T-cell (primary cell): ENCODE results near the gene MSLN. TPM values are rescaled to one million over a fixed set of nuclear protein-coding genes. Genes with fewer than 3 reads are reported as not detected.
A peak's percentile ranks its signal among the peaks of the same experiment; 100 is the strongest.

ENCODE experiments used
- ATAC-seq, 4 experiments: fragments of 200-7000 bp in 3 of 4; fragments of 150-1000 bp in 1 of 4; cut with Tn5 transposase; replicated peaks in 1 of 4; 1 replicate in 3 of 4; 2 replicates in 1 of 4; pipeline ENCODE4 v1.10.0; 2021; ENCODE audit warnings: moderate library complexity in 3 of 4, mild to moderate bottlenecking in 2 of 4, moderate number of reproducible peaks in 1 of 4
- CTCF ChIA-PET, 2 donors: fragments of 300-600 bp; sonication (Branson Sonifier 250); formaldehyde crosslinking; loops; one replicate each; lab custom pipeline; 2022; ENCODE audit warnings: antibody characterized with exemption in 2 of 2; lab: Charles Lee
- POLR2A ChIA-PET, 2 donors: fragments of 300-600 bp; sonication (Branson Sonifier 250); formaldehyde crosslinking; loops; one replicate each; lab custom pipeline; 2022; ENCODE audit warnings: antibody characterized with exemption in 2 of 2; lab: Charles Lee
- DNase-seq, 35 experiments: peaks; one replicate each; pipeline versions ENCODE4 v3.0.0 to v3.0.0-alpha.2; 2013 to 2023
- H3K27ac ChIP-seq: one replicate; pipeline ENCODE4 v1.5.1; 2013; ENCODE audit warnings: low read length
- H3K27me3 ChIP-seq, 2 experiments: replicated peaks in 1 of 2; 1 replicate in 1 of 2; 2 replicates in 1 of 2; pipeline versions ENCODE4 v1.6.1 to v1.7.0; 2013; ENCODE audit warnings: low read length in 1 of 2, mixed read lengths in 1 of 2; ENCODE audit not compliant: control insufficient read depth in 2 of 2, insufficient read depth in 2 of 2; ENCODE audit errors: extremely low read depth in 1 of 2
- H3K36me3 ChIP-seq, 2 donors: 1 replicate in 1 of 2; 2 replicates in 1 of 2; pipeline versions ENCODE4 v1.6.1 to v1.7.0; 2013; ENCODE audit warnings: low read length in 1 of 2; ENCODE audit not compliant: control insufficient read depth in 2 of 2, insufficient read depth in 1 of 2; ENCODE audit errors: extremely low read depth in 1 of 2
- H3K4me1 ChIP-seq, 2 experiments: 1 replicate in 1 of 2; 2 replicates in 1 of 2; pipeline versions ENCODE4 v1.6.1 to v1.7.0; 2013; ENCODE audit warnings: low read length in 2 of 2, mixed read lengths in 1 of 2; ENCODE audit not compliant: insufficient read depth in 2 of 2, control insufficient read depth in 1 of 2; ENCODE audit errors: extremely low read depth in 1 of 2
- H3K4me3 ChIP-seq, 2 donors: 1 replicate in 1 of 2; 2 replicates in 1 of 2; pipeline versions ENCODE4 v1.5.1 to v1.7.0; 2013; ENCODE audit warnings: mild to moderate bottlenecking in 2 of 2, low read length in 1 of 2, moderate library complexity in 1 of 2; ENCODE audit not compliant: control insufficient read depth in 1 of 2; ENCODE audit errors: extremely low read depth in 1 of 2
- H3K9me3 ChIP-seq: 2 replicates; pipeline ENCODE4 v1.7.0; 2013
- H3K27ac Mint-ChIP-seq, 2 donors: one replicate each; pipeline ENCODE4 v1.8.0; 2020 to 2021; ENCODE audit warnings: mild to moderate bottlenecking in 2 of 2, mixed read lengths in 2 of 2
- H3K27me3 Mint-ChIP-seq, 2 donors: one replicate each; pipeline ENCODE4 v1.8.0; 2021 to 2022; ENCODE audit warnings: mixed read lengths in 2 of 2
- H3K36me3 Mint-ChIP-seq: one replicate; pipeline ENCODE4 v1.8.0; 2021; ENCODE audit warnings: mixed read lengths
- H3K4me1 Mint-ChIP-seq, 3 donors: one replicate each; pipeline ENCODE4 v1.8.0; 2020 to 2022; ENCODE audit warnings: mixed read lengths in 3 of 3, mild to moderate bottlenecking in 1 of 3
- H3K4me3 Mint-ChIP-seq, 3 donors: one replicate each; pipeline ENCODE4 v1.8.0; 2020 to 2022; ENCODE audit warnings: mild to moderate bottlenecking in 3 of 3, mixed read lengths in 3 of 3, moderate library complexity in 3 of 3
- H3K9me3 Mint-ChIP-seq, 3 donors: one replicate each; pipeline ENCODE4 v1.8.0; 2020 to 2022; ENCODE audit warnings: mixed read lengths in 3 of 3
- WGBS: methylation state at CpG from one replicate; pipeline ENCODE4 v1.1.5; 2013; ENCODE audit warnings: missing lambda C conversion rate; ENCODE audit not compliant: insufficient coverage; 5-methylcytosine and 5-hydroxymethylcytosine counted together
- total RNA-seq, 35 experiments: library from RNA in 6 of 35; stranded (reverse) in 6 of 35; fragments of 120-200 nt in 1 of 35; gene quantifications; one replicate each; pipeline versions ENCODE4 v1.2.1 to v1.2.4 and lab custom pipeline; 2013 to 2026

MSLN gene
- total RNA-seq, 5 donors from 2014 or later (not counting 1 experiment from before 2014, with no cell fraction given) = 0.55 to 0.60 TPM; not detected in 3

DNA sequence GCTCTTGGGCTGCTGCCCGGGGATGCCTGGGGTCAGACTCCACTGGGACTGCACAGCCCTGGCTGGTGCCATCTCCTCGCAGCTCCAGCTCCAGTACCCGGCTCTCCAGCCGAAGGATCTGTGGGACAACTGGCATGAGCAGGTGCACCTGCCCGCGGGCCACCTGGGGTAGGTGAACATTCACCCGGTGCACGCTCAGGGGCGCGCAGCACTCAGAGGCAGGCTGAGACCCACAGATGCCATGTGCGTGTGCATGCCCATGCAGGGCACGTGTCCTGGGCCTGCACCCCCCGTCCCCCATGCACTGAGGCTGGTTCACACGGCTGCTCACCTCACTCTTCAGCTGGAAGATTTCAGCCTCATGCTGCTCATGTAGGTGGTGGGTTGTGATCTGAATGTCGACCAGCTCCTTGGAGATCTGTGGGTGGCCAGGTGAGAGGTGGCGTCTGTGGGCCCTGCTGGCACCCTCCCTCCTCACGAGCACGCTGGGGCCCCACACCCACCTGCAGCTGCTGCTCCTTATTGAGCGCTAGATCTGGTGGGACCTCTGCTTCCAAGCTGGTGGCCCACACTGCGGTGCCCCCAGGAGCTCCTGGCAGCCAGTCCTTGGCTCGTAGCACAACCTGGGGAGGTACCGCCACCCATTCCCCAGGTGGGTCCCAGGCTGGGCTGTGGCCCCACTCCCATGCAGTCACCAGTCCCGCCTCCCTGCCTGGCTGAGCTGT, 34.9 kb upstream of the MSLN start:
- Histone ChIP-seq H3K4me3 (no peak overlapping the region), H3K27ac (peak overlapping the region; percentile 49), H3K4me1 (peaks cover 0 to 50% of the 10 kb centered on the region in 2 experiments), H3K27me3 (peaks cover 0 to 3% of the 10 kb centered on the region in 2 experiments), H3K9me3 (no peaks in the 10 kb centered on the region), H3K36me3 (peaks cover 0 to 3% of the 10 kb centered on the region in 2 donors)
- H3K36me3 Mint-ChIP-seq = no peaks in the 10 kb centered on the region
- H3K4me3 Mint-ChIP-seq = peak overlapping the region; percentile 28 to 80 (median 36)
- H3K27ac Mint-ChIP-seq = no peak overlapping the region
- ATAC-seq (no peak), DNase-seq (no peak)
- no peaks in the 10 kb centered on the region for H3K9me3 Mint-ChIP-seq
- ChIA-PET POLR2A (interaction anchor here in 1 of 2 donors (1.1 kb wide), 1 partner anchor 10 kb away, joined by 3 read pairs; no protein-coding TSS in a partner anchor), CTCF (interaction anchor here in 1 of 2 donors (1.5 kb wide), 1 partner anchor 13 kb away, joined by 5 read pairs; no protein-coding TSS in a partner anchor)
- H3K27me3 Mint-ChIP-seq = no peaks in the 10 kb centered on the region
- peaks cover 5 to 12% (median 6%) of the 10 kb centered on the region in 3 donors for H3K4me1 Mint-ChIP-seq
- WGBS = 93% methylated on average over 17 of the region's 23 CpGs

DNA sequence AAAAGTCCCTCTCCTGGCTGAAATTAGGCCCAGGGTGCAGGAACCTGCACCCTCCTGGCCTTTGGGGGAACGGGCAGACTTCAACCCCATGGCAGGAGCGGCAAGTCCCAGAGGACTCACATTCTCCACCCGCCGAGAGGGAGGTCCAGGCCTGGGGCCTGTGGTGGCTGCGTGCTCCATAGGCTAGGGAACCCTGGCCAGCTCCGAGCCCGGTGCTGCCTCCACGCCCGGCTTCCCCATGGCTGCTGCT, 34.4 kb upstream of the MSLN start:
- H3K36me3 ChIP-seq = peaks cover 0 to 3% of the 10 kb centered on the region in 2 donors
- Mint-ChIP-seq H3K36me3 (no peaks in the 10 kb centered on the region), H3K4me1 (peaks cover 5 to 12% (median 6%) of the 10 kb centered on the region in 3 donors), H3K27me3 (no peaks in the 10 kb centered on the region), H3K27ac (no peak overlapping the region), H3K9me3 (no peaks in the 10 kb centered on the region), H3K4me3 (peak overlapping the region; percentile 71 to 80 (median 73))
- peaks cover 0 to 3% of the 10 kb centered on the region in 2 experiments for H3K27me3 ChIP-seq
- 70% methylated on average over 7 of the region's 9 CpGs for WGBS
- no peak for DNase-seq
- CTCF ChIA-PET = interaction anchor here in 1 of 2 donors (1.5 kb wide), 1 partner anchor 14 kb away, joined by 5 read pairs; no protein-coding TSS in a partner anchor
- POLR2A ChIA-PET = interaction anchor here in 1 of 2 donors (1.1 kb wide), 1 partner anchor 10 kb away, joined by 3 read pairs; no protein-coding TSS in a partner anchor
- peak overlapping the region; percentile 49 for H3K27ac ChIP-seq
- no peaks in the 10 kb centered on the region for H3K9me3 ChIP-seq
- no peak overlapping the region for H3K4me3 ChIP-seq
- ATAC-seq = no peak
- H3K4me1 ChIP-seq = peaks cover 0 to 48% of the 10 kb centered on the region in 2 experiments

DNA sequence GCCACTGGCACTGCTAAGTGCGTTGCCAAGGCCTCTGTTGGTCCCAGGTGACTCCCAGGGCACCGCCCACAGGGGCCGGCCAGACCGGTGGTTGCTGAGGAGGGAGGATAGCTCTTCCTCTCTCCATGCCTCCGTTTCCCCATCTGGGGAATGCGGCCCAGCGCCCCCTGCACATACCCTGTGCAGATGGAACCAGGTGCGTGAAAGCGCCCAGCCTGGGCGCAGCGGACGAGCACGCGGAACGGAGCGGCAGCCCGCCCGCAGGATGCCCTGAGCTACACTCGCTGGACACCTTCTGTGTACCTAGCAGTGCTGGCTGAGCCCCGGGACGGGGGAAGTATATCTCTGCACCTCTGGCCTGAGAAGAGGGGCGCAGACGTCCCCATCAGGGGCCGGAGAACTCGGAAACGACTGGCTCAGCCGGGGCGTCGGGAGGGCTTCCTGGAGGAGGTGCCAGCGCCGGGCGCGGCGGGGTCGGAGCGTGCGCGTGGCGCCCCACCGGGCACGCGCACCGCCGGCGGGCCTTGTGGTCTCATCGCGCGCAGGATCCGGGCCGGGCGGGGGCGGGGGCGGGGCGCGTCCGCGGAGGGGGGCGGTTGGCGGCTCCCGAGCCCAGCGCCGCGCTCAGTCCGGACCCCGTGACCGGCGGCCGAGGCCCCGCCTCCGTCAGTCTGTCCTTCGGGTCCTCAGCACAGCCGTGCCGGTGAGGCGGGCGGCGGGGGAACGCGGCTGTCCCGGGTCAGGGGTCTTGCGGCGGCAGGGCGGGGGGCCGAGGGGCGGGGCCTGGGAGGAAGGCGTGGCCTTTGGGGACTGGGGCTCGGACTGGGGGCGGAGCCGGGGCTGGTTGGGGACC, 33.9 kb upstream of the MSLN start, which contains the start of the genes CCDC78 and HAGHL:
Gene CCDC78 (minus strand): TSS at position 6 of the 853 bp plus-strand sequence. CDS start 76 bp downstream, outside the sequence.
Gene HAGHL (plus strand): TSS at position 669 of the 853 bp plus-strand sequence. CDS start 404 bp downstream, outside the sequence.
- H3K36me3 ChIP-seq = peaks cover 0 to 3% of the 10 kb centered on the region in 2 donors
- peaks cover 0 to 3% of the 10 kb centered on the region in 2 experiments for H3K27me3 ChIP-seq
- DNase-seq (peak in 24 of 35 experiments; percentile 18 to 77 (median 47)), ATAC-seq (peak; percentile 43 to 57 (median 50))
- H3K9me3 ChIP-seq = no peaks in the 10 kb centered on the region
- Mint-ChIP-seq H3K36me3 (no peaks in the 10 kb centered on the region), H3K4me3 (peak within 1 kb of the TSS; percentile 71 to 80 (median 73)), H3K27ac (peak within 1 kb of the TSS in 1 of 2 donors; percentile 61), H3K27me3 (no peaks in the 10 kb centered on the region), H3K4me1 (peaks cover 5 to 12% (median 6%) of the 10 kb centered on the region in 3 donors), H3K9me3 (no peaks in the 10 kb centered on the region)
- ChIA-PET CTCF (interaction anchor here in 1 of 2 donors (1.5 kb wide), 1 partner anchor 14 kb away, joined by 5 read pairs; no protein-coding TSS in a partner anchor), POLR2A (no interaction called here)
- peak within 1 kb of the TSS; percentile 68 for H3K27ac ChIP-seq
- peak within 1 kb of the TSS; percentile 74 to 77 for H3K4me3 ChIP-seq
- 6% methylated on average over 84 of the region's 88 CpGs for WGBS
- peaks cover 0 to 45% of the 10 kb centered on the region in 2 experiments for H3K4me1 ChIP-seq

DNA sequence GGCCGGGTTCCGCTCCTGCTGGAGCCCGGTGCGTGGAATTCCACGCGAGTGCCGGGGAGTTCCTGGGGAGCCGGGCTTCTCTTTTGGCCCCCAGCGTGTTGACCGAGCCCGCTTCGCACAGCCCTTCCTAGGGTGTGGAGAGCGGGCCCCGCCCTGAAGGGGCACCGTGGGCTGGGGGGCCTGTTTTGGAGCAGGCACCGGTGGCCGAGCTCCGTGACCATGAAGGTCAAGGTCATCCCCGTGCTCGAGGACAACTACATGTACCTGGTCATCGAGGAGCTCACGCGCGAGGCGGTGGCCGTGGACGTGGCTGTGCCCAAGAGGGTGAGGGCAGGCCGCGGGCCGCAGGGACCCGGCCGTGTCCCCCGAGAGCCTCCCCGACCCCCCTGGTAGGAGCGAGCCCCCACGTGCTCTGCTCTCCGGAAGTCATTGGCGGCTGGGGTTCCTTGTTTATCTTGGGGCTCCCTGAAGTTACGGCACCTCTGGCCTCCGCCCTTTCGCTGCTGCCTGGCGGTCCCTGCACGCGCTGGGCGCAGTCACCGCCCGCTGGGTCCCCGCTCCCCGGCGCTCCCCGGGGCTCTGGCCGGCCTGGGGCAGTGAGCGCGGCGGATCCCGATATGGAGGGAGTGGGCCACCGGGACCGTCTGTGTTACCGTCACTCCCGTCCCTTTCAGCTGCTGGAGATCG, 33.1 kb upstream of the MSLN start:
- no peaks in the 10 kb centered on the region for H3K27me3 Mint-ChIP-seq
- POLR2A ChIA-PET = no interaction called here
- H3K4me3 Mint-ChIP-seq = peak overlapping the region; percentile 52 to 80 (median 60)
- peak; percentile 21 to 53 (median 34) for ATAC-seq
- Histone ChIP-seq H3K9me3 (no peaks in the 10 kb centered on the region), H3K36me3 (peaks cover 3 to 5% of the 10 kb centered on the region in 2 donors), H3K4me3 (peak overlapping the region; percentile 74 to 77), H3K27me3 (peaks cover 0 to 3% of the 10 kb centered on the region in 2 experiments), H3K27ac (peak overlapping the region; percentile 68), H3K4me1 (peaks cover 0 to 37% of the 10 kb centered on the region in 2 experiments)
- peak in 2 of 35 experiments; percentile 46 to 53 for DNase-seq
- H3K27ac Mint-ChIP-seq = no peak overlapping the region
- peaks cover 5 to 10% (median 6%) of the 10 kb centered on the region in 3 donors for H3K4me1 Mint-ChIP-seq
- WGBS = under 1% methylated on average over 56 of the region's 61 CpGs
- no peaks in the 10 kb centered on the region for H3K9me3 Mint-ChIP-seq
- H3K36me3 Mint-ChIP-seq = no peaks in the 10 kb centered on the region
- CTCF ChIA-PET = interaction anchor here in 1 of 2 donors (0.9 kb wide), 1 partner anchor 11 kb away, joined by 3 read pairs; no protein-coding TSS in a partner anchor

DNA sequence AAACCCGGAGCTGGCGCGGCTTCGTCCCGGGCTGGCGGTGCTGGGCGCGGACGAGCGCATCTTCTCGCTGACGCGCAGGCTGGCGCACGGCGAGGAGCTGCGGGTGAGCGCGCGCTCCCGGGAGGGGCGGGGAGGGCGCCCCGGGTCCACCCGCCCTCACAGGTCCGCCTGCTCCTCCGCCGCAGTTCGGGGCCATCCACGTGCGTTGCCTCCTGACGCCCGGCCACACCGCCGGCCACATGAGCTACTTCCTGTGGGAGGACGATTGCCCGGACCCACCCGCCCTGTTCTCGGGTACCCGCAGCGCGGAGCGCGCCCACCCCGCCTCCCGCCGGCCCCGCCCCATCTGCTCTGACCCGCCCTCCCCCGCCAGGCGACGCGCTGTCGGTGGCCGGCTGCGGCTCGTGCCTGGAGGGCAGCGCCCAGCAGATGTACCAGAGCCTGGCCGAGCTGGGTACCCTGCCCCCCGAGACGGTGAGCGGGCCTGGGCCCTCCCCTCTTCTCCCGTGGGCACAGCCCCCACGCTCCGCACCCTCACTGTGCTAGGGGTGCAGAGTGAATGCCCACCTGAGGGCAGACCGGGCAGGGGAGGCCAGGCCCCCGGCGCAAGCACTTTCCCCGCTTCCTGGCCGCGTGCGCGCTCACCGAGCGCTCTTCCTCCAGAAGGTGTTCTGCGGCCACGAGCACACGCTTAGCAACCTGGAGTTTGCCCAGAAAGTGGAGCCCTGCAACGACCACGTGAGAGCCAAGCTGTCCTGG, 32.2 kb upstream of the MSLN start:
- H3K9me3 Mint-ChIP-seq = no peaks in the 10 kb centered on the region
- POLR2A ChIA-PET = interaction anchor here in 1 of 2 donors (0.6 kb wide), 1 partner anchor 23 kb away, joined by 4 read pairs; no protein-coding TSS in a partner anchor
- DNase-seq (peak in 34 of 35 experiments; percentile 31 to 86 (median 57)), ATAC-seq (peak; percentile 62 to 73 (median 66))
- Histone ChIP-seq H3K27me3 (peaks cover 0 to 3% of the 10 kb centered on the region in 2 experiments), H3K4me1 (peaks cover 0 to 29% of the 10 kb centered on the region in 2 experiments), H3K36me3 (peaks cover 3 to 11% of the 10 kb centered on the region in 2 donors), H3K4me3 (peak overlapping the region in 1 of 2 donors; percentile 77), H3K9me3 (no peaks in the 10 kb centered on the region), H3K27ac (no peak overlapping the region)
- CTCF ChIA-PET = interaction anchor here in 1 of 2 donors (0.6 to 0.9 kb wide), 2 partner anchors 12 to 60 kb away, joined by 3 read pairs; partner anchors contain the start of genes CHTF18 and RPUSD1
- H3K4me3 Mint-ChIP-seq = peak overlapping the region; percentile 25 to 80 (median 49)
- no peaks in the 10 kb centered on the region for H3K27me3 Mint-ChIP-seq
- no peaks in the 10 kb centered on the region for H3K36me3 Mint-ChIP-seq
- H3K4me1 Mint-ChIP-seq = peaks cover 0 to 6% (median 5%) of the 10 kb centered on the region in 3 donors
- H3K27ac Mint-ChIP-seq = no peak overlapping the region
- WGBS = under 1% methylated on average over 76 of the region's 80 CpGs
